GM19397 (cell line): Measurements from ENCODE around the gene SEMA5A.

Experiments used
- ATAC-seq: cut with Tn5 transposase; IDR thresholded peaks from one replicate; pipeline ENCODE4 v1.9.1; 2021; ENCODE audit warnings: mild to moderate bottlenecking, moderate library complexity; ENCODE audit not compliant: unreplicated experiment

SEMA5A gene

DNA sequence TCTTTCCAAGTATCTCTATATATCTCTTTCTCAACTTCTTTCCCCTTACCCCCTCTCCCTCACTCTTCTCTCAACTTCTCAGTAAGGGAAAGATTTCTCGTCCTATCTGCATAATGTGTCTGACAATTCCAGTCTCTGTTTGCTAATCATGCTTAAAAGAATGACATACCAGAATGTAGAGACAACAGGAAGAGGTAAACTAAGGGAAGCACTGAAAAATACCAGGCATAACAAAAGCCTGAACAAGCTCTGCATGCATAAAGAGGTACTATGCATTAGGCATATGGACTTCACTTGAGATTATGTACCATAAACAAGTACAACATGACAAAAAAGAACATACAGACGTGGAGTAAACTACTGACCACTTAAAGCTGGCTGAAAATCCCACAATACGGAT lies 62.6 kb downstream of the SEMA5A start:
- ATAC-seq: no peak

DNA sequence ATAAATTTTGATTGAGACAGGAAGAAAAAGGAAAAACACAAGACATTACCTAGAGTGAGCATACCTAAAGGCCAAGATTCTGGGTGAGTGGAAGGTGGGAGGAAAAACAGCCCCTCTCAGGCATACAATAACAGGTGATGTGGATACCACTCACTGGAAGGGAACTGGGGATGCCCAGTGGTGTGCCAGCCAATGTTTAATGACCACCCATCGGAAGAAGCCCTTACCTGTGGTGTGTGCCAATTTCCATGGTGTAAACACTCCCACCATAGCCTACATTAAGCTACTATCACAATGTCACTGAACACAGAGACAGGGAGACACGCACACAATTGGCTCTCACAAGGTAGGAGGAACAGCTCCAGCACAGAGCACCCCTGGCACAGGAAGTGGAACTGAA lies 63.5 kb downstream of the SEMA5A start:
- ATAC-seq: no peak

DNA sequence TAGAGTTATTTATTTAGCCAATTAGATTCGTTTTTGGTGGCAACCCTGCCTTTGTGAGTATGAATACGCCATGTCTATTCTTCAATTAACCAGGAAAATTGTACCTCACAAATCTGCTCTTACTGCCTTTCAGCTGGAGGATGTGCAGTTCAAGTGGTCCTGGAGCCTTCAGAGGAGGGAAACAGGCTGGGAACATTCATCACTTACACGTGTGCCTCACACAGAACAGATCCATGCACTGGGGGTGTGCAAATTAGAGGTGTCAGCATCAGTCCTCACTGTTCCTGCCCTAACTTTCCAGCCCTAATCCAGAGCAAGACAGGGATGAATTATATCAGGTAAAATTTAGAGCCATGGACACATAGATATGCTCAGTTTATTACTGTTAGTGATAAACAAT lies 65.4 kb downstream of the SEMA5A start:
- ATAC-seq: no peak

- no peak for ATAC-seq
Measured at GRCh38 chr5:9479990-9480389, 65.9 kb downstream of the SEMA5A start.

- no peak for ATAC-seq
Measured at GRCh38 chr5:9479361-9479760, 66.5 kb downstream of the SEMA5A start.

DNA sequence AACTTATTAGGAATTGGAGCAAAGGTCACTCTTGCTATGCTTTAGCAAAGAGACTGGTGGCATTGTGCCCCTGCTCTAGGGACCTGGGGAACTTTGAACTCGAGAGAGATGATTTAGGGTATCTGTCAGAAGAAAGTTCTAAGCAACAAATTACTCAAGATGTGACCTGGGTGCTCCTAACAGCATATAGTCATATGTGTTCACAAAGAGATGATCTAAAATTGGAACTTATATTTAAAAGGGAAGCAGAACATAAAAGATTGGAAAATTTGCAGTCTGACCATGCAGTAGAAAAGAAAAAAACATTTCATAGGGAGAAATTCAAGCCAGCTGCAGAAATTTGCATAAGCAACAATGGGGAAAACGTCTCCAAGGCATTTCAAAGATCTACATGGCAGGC lies 68.3 kb downstream of the SEMA5A start:
- no peak for ATAC-seq

DNA sequence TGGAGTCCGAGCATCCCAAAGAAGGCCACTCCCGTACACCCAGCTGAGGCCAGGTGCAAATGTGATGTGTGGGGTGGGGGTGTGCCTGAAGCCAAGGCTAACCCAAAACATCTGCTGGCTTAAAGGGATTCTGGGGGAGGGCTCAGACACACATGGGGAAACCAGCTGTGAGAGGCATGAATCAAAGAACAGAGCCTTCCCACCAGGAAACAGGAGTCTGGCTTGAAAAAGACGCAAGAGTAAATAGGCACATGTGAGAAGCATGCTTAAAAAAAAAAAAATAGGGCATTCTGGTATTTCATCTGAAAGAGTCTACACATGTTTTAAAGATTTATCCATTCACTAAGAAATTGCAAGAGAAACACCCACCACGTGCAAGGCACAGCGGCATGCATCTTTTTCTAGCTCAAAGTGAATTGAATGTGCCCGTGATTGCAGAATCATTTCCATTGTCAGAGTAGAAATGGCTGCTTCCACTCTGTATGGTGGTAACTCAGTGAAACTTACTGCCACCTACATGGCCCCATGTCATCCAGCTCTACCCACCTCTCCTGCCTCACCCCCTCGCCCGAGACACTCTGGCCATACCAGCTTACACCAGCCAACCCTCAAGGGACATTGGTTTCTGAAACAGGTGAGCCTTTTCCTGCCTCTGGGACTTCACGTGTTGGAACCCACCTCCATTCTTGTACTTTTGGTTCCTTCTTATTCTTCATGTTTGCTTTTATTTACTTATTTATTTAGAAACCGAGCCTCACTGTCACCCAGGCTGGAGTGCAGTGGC lies 71.5 kb downstream of the SEMA5A start:
- no peak for ATAC-seq

DNA sequence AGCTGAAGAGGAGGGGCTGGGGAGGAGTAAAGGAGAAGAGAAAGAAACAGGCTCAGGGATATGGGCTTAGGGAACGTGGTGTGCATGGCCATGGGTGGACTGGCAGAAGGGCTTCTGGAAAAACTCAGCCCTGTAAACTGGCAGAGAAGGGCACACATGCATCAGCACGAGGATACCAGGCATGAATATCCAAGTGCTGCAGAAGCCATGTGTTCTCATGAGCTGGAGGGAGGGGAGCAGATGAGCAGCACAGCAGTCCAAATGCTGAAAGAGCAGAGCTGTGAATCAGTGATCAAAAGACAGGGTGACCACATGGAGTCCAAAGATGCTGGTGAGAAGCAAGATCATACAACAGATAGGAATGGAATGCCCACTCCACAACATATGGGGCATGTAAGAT lies 72.3 kb downstream of the SEMA5A start:
- no peak for ATAC-seq

GRCh38 chr5:9470410-9470809 lies 75.5 kb downstream of the SEMA5A start:
- no peak for ATAC-seq

- no peak for ATAC-seq
Measured at GRCh38 chr5:9468060-9468388, 77.9 kb downstream of the SEMA5A start.

- no peak for ATAC-seq
Measured at GRCh38 chr5:9467199-9468059, 78.4 kb downstream of the SEMA5A start.

DNA sequence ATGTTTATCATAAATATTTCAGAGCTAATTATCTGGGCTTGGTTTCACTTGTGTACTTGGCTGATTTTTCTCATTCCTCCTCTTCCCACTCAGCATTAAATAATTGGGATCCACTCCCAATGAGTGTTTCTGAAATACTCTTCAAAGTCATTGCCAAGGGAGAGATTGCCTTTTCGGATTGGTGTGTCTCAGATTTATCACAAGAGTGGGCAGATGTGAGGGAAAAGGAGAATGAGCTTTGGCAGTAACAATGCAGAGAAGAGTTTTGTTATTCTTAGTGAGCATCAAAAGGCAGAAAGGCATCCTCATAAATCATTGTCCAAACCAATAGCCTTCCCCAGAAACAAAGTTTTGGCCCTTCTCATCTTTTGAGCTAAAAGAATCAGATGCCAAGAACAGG lies 79.2 kb downstream of the SEMA5A start:
- ATAC-seq: no peak

DNA sequence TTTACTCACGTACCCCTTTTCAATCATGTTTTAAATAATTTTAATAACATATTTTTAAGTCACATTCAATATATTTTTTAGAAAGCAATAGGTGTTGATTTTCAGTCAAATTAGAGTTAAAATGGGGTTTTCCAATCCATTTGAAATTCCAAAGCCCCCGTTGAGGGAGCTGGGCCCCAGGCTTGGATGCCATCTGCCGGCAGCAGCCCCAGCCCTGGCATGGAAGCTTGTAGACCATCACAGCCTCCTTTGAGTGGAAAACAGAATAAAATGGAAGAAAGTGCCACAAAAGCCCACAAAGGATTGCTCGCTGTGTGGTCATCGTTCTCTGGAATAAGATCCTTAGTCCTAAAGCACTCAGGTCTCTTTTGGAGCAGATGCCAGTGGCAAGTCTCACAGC lies 81.4 kb downstream of the SEMA5A start:
- ATAC-seq: no peak

- no peak for ATAC-seq
Measured at GRCh38 chr5:9462109-9462508, 83.8 kb downstream of the SEMA5A start.

DNA sequence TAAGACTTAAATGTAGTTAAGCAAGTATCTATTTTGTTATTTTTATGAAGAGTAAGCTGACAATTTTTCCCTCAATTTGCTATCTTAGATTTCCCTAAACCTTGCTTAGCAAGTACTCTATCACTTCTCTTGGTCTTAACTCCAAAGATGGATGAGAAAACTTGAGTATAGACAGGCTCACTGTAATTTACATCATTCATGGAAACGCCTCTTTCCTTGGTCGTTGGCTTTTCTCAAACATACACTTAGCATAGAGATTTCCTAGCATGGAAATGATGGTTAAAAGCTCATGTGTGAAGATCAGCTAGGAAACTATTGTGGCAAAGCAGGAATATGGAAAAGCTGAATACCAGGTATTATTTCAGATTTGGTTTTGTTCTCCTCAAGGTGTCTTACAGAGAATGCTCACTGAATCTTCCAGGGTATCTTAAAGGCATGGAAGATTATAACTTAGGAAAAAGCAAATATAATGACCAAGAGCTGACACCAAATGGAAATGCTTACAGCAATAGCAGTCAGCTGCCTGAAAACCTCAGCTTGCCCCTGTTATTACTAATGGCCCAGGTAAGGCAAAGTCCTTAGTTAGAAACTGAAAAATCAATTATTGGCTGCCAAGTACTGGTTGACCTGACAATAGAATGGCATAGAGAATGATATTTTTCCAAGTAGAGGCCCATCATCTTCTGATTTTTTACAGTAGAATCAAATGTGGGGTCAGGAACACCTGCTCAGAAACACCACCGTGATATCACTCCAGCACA lies 84.8 kb downstream of the SEMA5A start:
- ATAC-seq: no peak

- ATAC-seq: no peak
Measured at GRCh38 chr5:9456435-9457042, 89.3 kb downstream of the SEMA5A start.

DNA sequence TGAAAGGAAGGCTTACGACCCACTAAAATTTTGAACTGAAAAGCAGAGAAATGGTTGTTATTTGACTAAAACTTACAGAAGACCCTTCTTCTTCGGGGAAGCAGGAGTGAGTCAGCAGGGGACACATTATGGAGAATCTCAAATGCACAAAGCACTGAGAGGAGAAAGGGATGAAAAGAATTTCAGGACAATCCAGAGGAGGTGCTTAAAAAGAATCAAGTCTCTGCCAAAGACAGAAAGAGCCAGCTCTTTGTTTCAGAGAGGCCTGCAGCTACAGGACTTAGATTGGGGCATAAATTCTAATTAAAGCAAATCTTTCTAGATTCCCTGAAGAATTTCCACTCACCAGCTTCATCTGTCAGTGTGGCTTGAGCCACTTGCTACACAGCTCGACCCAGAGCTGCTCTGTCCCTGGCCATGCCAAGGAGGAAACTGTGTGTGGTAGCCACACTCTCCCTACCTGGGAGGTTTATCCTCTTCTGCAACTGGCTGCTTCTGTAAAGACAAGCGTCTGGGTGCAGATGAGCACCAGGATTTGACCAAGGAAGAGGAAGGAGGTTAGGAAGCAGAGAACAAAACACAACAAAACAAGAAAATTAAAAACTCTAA lies 89.9 kb downstream of the SEMA5A start:
- ATAC-seq: no peak

- no peak for ATAC-seq
Measured at GRCh38 chr5:9454491-9454890, 91.4 kb downstream of the SEMA5A start.

DNA sequence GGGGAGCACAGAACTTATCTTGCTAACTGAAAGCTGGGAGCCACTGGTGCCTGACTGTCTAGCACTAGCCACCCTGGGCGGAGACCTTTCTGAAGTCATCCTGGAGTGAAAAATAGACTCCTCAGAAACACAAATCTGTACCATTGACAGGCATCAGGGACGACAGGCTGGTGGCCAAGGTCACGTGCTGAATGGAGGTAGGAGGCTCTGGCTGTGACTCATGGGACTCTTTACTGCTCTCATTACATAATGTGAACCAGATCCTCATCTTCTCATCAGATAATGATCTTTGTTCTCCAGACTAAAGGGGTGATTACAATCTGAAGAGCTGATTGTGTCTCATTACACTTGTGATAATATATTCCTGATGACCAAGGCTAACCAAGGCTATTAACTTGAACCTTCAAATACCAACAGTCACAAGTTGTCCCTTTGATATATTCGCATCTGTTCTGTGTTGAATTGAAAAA lies 91.8 kb downstream of the SEMA5A start:
- ATAC-seq: no peak

- no peak for ATAC-seq
Measured at GRCh38 chr5:9453480-9454011, 92.3 kb downstream of the SEMA5A start.
